Epithelial cell of prostate (primary cell): ENCODE results near the gene HABP4.
"Not testable (repeated sequence)": the region's sequence is repeated elsewhere in the genome, so short reads cannot be mapped to it uniquely, and the experiment has no call there.

Source experiments
- DNase-seq: peaks from one replicate; pipeline ENCODE4 v3.0.0-alpha.2; 2011; ENCODE audit warnings: low read depth, low spot score
- H3K27ac ChIP-seq: fragments of 450-650 bp; 2 replicates; pipeline ENCODE4 v1.5.1; 2017; ENCODE audit warnings: mild to moderate bottlenecking

HABP4 gene

GRCh38 chr9:96494215-96494800 lies 44.3 kb downstream of the HABP4 start:
- H3K27ac ChIP-seq: no peak overlapping the region
- no peak for DNase-seq

DNA sequence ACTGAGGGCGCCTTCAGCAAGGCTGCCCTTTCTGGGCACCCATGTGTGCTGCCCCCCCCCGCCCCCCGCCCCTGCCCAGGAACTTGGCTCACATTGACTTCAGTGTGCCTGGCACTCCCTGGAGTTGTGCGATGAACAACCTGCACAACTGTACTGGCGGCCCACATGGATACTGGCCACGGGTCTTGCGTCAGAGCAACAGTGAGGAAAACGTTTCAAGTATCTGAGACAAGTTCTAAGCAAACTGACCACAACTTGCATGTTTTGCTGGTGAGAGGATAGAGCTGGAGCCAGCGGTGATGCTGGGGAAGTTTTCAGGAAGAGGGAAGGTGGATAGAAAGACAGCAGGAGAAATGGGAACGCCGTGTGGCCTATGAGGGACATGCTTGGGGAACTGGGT lies 45.4 kb downstream of the HABP4 start:
- no peak for DNase-seq
- no peak overlapping the region for H3K27ac ChIP-seq

GRCh38 chr9:96496368-96497116 lies 46.6 kb downstream of the HABP4 start:
- DNase-seq: no peak
- no peak overlapping the region for H3K27ac ChIP-seq

GRCh38 chr9:96497117-96497399 lies 47.1 kb downstream of the HABP4 start:
- H3K27ac ChIP-seq: no peak overlapping the region
- DNase-seq: no peak

GRCh38 chr9:96498796-96499195 lies 48.8 kb downstream of the HABP4 start:
- DNase-seq: no peak

GRCh38 chr9:96499257-96499656 lies 49.3 kb downstream of the HABP4 start:
- H3K27ac ChIP-seq: no peak overlapping the region
- DNase-seq: no peak

More at GRCh38 chr9:96498796-96499195, 48.8 kb downstream of the HABP4 start:
- no peak overlapping the region for H3K27ac ChIP-seq

GRCh38 chr9:96500696-96501632 lies 51.0 kb downstream of the HABP4 start:
- no peak overlapping the region for H3K27ac ChIP-seq
- no peak for DNase-seq

DNA sequence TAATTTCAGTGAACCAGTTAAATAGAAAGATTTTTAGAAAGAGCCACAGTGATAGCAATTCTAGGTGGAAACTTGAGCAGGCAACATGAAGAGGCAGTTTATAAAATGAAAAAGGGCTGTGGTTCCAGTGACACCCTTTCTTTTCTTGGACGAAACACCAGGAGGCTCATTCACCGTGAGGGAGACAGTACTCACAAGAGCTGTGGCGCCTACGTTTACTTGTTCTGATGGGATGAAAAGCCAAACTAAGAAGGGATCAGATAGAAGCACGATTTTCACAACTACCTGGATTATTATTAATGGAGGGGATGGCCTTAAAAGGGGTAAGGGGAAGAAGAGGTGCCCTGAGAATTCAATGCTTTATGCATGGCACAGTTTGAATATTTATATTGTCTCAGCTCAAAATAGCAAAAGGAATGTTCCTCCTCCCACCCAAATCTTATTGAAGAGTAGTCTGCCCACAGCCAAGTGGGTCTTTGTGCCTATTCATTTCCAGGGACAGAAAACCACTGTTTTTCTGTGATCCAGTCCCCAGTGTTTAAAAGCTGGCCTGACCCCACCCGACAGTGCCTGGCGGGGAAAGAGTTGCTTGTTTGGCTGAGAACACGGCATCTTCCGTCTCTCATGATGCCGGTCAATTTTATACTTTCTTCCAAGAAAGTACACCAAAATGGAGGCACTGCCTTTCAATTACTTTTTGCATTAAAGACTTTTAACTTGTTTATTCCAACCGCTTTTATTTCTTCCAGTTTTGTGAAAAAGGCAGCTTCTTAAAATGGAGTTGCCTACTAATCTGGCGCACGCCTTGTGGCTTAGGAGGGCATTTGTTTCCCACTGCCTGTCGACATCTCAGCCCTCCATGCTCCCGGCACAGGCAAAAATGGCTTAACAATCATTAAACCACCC lies 51.9 kb downstream of the HABP4 start:
- H3K27ac ChIP-seq: no peak overlapping the region
- DNase-seq: no peak

DNA sequence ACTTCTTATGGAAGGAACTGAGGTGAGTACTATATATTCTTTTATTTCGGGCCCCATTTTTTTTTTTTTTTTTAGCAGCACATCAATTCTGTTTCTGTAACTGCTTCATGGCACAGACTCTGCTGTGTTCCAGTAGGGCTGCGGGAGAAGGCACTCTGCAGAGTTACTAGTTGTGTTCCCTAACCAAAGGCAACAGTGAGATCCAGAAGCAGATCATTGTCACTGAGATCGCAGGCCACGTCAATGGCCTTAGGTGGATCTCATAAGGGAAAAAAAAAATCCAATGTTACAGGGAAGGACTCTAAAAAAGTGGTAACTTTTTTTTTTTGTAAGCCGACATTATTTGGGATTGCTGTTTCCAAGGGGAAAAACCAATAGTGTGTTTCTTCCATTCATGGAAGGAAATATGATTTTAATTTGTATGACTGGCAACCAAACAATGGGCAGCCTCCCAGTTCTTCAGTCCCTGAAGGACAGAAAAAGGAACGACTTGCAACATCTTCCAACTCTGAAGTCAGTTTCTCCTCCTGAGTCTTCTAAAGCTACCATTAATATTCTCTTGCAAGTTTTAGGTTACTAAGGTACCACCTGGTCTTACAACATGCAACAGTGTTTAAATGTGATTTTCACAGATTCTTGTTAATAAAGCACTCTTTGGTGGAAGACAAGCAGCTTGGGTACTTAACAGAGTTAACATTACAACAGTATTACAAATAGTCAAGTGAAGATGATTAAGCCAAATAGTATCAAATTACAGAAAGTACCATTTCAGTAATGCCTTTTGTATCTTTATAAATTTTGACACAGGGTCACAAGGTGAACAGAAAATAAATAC lies 52.8 kb downstream of the HABP4 start:
- no peak overlapping the region for H3K27ac ChIP-seq
- no peak for DNase-seq

GRCh38 chr9:96503374-96503748 lies 53.4 kb downstream of the HABP4 start:
- not testable (repeated sequence) for H3K27ac ChIP-seq, DNase-seq

- H3K27ac ChIP-seq: no peak overlapping the region
- DNase-seq: no peak
Observed at GRCh38 chr9:96503918-96504317, 53.9 kb downstream of the HABP4 start.

DNA sequence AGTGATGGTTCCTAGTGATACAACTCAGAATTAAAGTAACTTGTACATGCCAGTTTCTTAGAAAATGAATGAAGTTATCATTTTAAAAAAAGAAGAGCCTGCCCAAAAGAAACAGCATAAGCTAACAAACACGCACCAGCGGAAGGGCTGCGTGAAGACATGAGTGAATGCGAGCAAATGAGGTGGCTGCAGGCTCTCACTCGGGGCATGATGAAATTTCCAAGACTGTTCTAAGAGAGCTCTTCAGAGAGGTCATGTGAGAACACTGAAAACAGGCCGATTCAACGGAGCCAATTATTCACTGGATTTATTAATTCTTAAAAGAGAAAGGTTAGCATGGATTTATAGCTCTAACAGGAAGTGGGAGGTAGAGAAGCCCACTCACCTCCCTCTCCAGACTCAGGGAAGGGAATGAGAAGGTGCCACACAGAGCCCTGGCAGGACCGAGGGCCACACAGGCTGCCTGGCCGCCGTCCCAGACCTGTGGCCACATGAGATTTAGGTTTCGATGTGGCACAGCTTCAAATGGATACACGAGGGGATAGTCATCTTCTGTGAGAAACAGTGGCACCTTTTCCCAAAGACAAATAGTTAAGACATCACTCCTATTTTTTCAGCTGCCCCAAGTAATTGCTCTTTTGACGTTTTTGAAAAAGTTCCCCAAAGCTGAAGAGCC lies 55.5 kb downstream of the HABP4 start:
- no peak overlapping the region for H3K27ac ChIP-seq

GRCh38 chr9:96508227-96508940 lies 58.4 kb downstream of the HABP4 start:
- no peak overlapping the region for H3K27ac ChIP-seq

More for the DNA sequence above, 55.5 kb downstream of the HABP4 start:
- no peak for DNase-seq

DNA sequence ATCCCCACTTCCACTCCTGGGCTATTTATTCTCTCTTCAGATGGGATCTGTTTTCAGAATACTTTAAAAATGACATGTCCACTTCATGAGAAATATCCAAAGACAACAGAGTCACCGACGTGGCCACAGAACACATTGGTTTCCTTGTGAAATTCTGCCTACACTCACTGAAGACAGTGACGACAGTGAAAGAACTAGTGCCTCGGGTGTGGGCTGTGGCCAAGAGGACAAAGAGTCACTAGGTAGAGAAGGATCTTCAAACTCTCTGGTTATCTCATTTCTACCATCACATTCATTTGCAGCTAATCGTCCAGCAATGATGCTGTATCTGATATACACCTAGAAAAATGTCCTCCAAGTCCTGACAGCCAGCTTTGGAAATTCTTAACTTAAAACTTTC lies 59.1 kb downstream of the HABP4 start:
- H3K27ac ChIP-seq: no peak overlapping the region
- DNase-seq: no peak

More at GRCh38 chr9:96508227-96508940, 58.4 kb downstream of the HABP4 start:
- DNase-seq: no peak

DNA sequence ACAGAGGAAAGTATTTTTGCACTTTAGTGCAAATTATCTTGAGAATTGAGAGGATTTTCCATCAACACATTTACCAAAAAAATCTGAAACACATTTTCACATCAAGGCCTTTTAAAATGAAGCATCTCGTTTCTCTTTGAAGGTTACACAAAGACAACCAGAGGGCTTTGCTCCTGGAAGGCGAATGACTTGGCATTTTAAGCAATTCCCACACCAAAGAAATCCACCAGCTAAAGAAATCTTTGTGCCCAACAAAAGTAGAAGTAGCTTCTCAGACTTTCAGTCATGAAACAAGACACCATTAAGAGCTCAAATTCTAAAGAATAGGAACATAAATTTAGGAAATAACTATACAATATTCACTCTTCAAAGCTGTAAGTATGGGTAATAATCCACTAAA lies 59.9 kb downstream of the HABP4 start:
- no peak overlapping the region for H3K27ac ChIP-seq
- no peak for DNase-seq

- no peak for DNase-seq
- H3K27ac ChIP-seq: no peak overlapping the region
Observed at GRCh38 chr9:96510258-96510657, 60.3 kb downstream of the HABP4 start.

DNA sequence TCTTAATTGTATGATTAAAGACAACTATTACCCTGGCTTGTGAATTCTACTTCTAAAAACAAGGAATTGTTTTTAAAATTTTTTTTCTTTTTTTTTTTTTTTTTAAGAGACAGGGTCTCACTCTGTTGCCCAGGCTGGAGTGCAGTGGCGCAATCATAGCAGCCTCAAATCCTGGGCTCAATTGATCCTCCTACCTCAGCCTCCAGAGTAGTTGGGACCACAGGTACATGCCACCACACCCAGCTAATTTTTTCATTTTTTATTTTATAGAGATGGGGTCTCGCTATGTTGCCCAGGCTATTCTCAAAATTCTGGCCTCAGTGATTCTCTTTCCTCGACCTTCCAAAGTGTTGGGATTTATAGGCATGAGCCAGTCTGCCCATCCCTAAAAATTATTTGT lies 62.3 kb downstream of the HABP4 start:
- DNase-seq: no peak
- no peak overlapping the region for H3K27ac ChIP-seq

DNA sequence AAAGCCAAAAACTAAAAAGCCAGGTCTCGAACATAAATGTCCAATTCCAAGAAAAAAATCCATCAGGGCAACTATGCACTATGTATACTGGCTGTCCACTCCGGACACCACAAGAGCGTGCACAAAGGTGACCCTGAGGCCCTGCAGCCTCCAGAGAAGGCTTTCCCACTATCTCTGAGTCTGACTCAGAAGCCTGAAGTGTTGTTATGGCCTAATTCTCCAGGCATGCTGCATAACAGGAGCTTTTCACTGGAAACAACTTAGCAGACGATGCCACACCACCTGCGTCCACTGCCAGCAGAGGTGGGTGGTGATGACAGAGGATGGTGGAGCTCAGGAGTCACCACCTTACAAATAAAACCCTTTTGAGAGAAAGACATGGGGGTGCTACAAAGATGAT lies 63.7 kb downstream of the HABP4 start:
- H3K27ac ChIP-seq: no peak overlapping the region
- DNase-seq: no peak
